Lower leg skin (tissue), 4 donors: ENCODE measurements around the gene ZNF593. TPM values are rescaled to one million over a fixed set of nuclear protein-coding genes. Genes with fewer than 3 reads are reported as not detected.

Experiments
- DNase-seq, 2 donors: peaks; one replicate each; pipeline ENCODE4 v3.0.0-alpha.2; 2019; ENCODE audit warnings: low spot score in 2 of 2
- H3K4me3 ChIP-seq: fragments of 200-600 bp; sonication (generic); 2 replicates; pipeline ENCODE4 v1.5.1; 2017; ENCODE audit warnings: mild to moderate bottlenecking, low read depth; ENCODE audit not compliant: poor library complexity, severe bottlenecking
- POLR2A ChIP-seq, 2 donors: fragments of 450-650 bp; IDR thresholded peaks; one replicate each; pipeline ENCODE4 v1.6.1; 2016 to 2017; ENCODE audit warnings: antibody characterized with exemption in 2 of 2, mild to moderate bottlenecking in 1 of 2, moderate library complexity in 1 of 2
- WGBS, 2 donors: methylation state at CpG; one replicate each; pipeline ENCODE4 v1.1.5; 2018; 5-methylcytosine and 5-hydroxymethylcytosine counted together
- intact Hi-C: fragments of 100-400 bp; cut with DNase I; formaldehyde crosslinking; loops from one replicate; pipeline ENCODE4 v1.15.0; 2023; ENCODE audit warnings: low total_unique reads
- total RNA-seq, 4 donors: library from RNA; depleted of rRNA; stranded (reverse); fragments of >200 nt; gene quantifications; one replicate each; pipeline ENCODE4 v1.1.0, GENCODE V29; 2016
- TF ChIP-seq, protein P1 (sequence below), 3 donors: fragments of 450-650 bp; IDR thresholded peaks; one replicate each; pipeline ENCODE4 v1.5.1; 2016; ENCODE audit warnings: antibody characterized with exemption in 3 of 3, mild to moderate bottlenecking in 3 of 3, moderate library complexity in 2 of 3

The ZNF593 gene
- total RNA-seq: 10 to 100 TPM; 17.4 to 49.3 (median 31.4) TPM

- DNase-seq: peak; percentile 84 to 98
- 1% methylated on average over 52 to 59 of the region's 76 CpGs for WGBS, 2 donors
- intact Hi-C loops: loop anchor here (10.0 kb wide), 1 partner anchor 155 kb away; no protein-coding TSS in a partner anchor
- peak within 1 kb of the TSS; percentile 84 for H3K4me3 ChIP-seq
- no peak for TF ChIP-seq POLR2A (IDR thresholded peaks at IDR 0.05)
- TF ChIP-seq, protein P1, sequence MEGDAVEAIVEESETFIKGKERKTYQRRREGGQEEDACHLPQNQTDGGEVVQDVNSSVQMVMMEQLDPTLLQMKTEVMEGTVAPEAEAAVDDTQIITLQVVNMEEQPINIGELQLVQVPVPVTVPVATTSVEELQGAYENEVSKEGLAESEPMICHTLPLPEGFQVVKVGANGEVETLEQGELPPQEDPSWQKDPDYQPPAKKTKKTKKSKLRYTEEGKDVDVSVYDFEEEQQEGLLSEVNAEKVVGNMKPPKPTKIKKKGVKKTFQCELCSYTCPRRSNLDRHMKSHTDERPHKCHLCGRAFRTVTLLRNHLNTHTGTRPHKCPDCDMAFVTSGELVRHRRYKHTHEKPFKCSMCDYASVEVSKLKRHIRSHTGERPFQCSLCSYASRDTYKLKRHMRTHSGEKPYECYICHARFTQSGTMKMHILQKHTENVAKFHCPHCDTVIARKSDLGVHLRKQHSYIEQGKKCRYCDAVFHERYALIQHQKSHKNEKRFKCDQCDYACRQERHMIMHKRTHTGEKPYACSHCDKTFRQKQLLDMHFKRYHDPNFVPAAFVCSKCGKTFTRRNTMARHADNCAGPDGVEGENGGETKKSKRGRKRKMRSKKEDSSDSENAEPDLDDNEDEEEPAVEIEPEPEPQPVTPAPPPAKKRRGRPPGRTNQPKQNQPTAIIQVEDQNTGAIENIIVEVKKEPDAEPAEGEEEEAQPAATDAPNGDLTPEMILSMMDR (IDR thresholded peaks at IDR 0.05): peak in 1 of 3 donors; percentile 89
These were observed at the start of gene ZNF593 for GRCh38 chr1:26169669-26170471. ZNF593 (plus strand) TSS chr1:26169908; CDS start chr1:26169984, 76 bp downstream.

DNA sequence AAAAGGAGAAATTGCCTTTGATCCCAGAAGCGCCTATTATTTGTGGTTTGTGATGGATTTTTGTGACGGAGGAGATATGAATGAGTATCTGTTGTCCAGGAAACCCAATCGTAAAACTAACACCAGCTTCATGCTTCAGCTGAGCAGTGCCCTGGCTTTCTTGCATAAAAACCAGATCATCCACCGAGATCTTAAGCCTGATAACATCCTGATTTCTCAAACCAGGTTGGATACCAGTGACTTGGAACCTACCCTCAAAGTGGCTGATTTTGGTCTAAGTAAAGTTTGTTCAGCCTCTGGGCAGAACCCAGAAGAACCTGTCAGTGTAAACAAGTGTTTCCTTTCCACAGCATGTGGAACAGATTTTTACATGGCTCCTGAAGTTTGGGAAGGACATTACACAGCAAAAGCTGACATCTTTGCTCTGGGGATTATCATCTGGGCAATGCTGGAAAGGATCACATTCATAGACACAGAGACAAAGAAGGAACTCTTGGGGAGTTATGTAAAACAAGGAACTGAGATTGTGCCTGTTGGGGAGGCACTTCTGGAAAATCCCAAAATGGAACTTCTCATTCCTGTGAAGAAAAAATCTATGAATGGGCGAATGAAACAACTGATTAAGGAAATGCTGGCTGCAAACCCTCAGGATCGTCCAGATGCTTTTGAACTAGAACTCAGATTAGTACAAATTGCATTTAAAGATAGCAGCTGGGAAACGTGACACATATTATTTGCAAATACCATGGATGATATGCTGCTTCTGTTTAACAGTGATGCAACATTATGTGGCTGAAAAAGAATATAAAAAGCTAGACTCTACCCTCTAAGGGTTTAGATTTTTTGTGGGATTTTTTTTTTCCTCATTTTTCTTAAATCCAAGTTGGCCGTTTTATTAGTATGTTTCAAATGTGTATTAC, 47.6 kb upstream of the ZNF593 start:
- no peak for DNase-seq
- 54 to 59% methylated on average over 8 of the region's 8 CpGs for WGBS, 2 donors
- no peak overlapping the region for H3K4me3 ChIP-seq
- TF ChIP-seq, protein P1 (IDR thresholded peaks at IDR 0.05): no peak
- TF ChIP-seq POLR2A (IDR thresholded peaks at IDR 0.05): no peak
- intact Hi-C loops: no loop called here

DNA sequence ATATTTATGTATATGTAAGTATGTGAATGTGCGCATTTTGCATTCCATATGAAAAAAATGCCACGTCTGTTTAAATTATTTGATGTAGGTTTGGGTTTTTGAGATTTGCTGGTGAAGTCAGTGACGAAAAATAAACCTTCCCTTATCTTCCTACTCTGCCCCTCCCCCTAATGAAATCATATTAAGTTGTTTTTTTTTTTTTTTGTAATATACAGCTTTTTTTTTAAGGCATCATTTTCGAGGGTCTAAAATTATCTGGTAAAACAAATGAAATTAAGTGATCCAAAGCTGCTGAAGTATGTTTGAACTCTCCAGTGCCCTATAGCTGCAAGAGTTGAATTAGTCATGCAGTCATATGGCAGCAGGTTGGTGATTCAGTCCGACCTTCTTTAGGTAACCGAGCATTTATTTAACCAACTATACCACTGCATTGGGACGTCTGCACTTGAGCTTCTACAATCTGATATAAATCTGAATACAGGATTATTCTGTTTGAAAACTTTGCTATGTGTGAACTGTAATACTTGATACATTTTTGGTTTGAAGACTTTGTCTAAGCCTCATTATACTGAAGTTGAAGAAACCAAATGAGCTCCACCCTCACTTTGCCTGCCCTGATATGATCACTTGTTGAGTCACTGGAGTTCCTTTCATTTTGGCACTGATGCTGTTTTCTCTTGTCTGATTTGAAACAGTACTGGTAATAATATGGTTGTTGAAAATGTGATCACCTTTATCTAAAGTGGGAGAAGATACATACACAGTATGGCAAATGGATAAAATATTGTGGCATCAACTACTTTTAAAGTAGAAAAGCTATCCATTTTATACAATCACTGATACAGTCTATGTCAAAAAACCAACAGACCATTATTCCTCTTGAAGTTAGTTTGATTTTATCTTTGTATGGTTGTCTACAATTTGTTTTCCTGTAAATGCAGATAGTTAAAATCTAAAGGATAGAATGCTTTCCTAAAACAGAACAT, 46.4 kb upstream of the ZNF593 start:
- 64 to 72% methylated on average over 7 of the region's 7 CpGs for WGBS, 2 donors
- TF ChIP-seq, protein P1 (IDR thresholded peaks at IDR 0.05): no peak
- no peak for TF ChIP-seq POLR2A (IDR thresholded peaks at IDR 0.05)
- H3K4me3 ChIP-seq: no peak overlapping the region
- DNase-seq: no peak
- intact Hi-C loops: no loop called here

DNA sequence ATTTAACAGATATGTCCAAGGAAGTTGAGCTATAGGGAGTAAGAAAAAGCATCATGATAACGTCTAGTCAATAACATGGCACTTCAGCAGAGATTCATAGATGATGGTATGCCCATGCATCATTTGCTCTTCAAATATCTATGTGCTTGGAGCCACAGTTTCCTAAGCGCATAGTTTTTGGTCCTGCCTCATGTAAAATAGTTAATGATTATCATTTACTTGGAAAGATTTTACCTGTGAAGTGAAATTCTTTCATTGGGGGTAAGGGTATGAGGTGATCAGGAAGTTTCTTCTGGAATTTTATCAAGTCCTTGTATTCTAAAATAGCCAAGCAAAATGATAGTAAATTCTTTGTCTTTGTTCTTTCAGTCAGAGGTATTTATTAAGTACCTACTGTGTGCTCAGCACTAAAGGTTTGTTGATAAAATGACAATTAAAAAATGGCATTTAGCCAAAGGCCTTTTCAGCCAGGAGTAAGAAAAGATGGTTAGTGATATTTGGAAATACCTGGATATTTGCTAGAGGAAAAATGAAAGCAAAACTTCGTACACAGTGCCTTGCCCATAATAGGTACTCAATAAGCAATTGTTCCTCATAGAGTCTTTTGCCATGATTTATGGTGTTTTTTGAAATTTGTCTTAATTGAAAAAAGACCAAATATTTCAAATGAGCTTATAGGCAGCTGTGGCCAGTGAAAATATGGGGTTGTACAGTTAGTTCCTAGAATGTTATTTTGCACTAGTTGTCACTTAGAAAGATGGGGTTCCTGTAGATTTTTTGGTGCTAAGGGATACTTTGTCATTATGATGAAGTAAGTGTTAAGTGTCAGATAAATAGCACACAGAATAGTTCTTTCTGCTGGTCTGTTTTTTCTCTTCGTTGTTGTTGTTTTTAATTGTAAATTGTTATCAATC, 45.0 kb upstream of the ZNF593 start:
- TF ChIP-seq, protein P1 (IDR thresholded peaks at IDR 0.05): no peak
- no peak for TF ChIP-seq POLR2A (IDR thresholded peaks at IDR 0.05)

More for the DNA sequence above, 45.0 kb upstream of the ZNF593 start:
- 76 to 83% methylated on average over 4 of the region's 4 CpGs for WGBS, 2 donors
- H3K4me3 ChIP-seq: no peak overlapping the region
- no peak for DNase-seq
- intact Hi-C loops: no loop called here
